HG03354 (cell line): ENCODE results near the gene TEX55.
"Not testable (repeated sequence)": the region's sequence is repeated elsewhere in the genome, so short reads cannot be mapped to it uniquely, and the experiment has no call there.

Experiments
- ATAC-seq: cut with Tn5 transposase; IDR thresholded peaks from one replicate; pipeline ENCODE4 v1.9.1; 2021; ENCODE audit warnings: mild to moderate bottlenecking; ENCODE audit not compliant: unreplicated experiment, poor library complexity, severe bottlenecking

The TEX55 gene

GRCh38 chr3:119157971-119158370 is 12.0 kb downstream of the TEX55 start:
- no peak for ATAC-seq

GRCh38 chr3:119160361-119160760 is 14.4 kb downstream of the TEX55 start:
- no peak for ATAC-seq

DNA sequence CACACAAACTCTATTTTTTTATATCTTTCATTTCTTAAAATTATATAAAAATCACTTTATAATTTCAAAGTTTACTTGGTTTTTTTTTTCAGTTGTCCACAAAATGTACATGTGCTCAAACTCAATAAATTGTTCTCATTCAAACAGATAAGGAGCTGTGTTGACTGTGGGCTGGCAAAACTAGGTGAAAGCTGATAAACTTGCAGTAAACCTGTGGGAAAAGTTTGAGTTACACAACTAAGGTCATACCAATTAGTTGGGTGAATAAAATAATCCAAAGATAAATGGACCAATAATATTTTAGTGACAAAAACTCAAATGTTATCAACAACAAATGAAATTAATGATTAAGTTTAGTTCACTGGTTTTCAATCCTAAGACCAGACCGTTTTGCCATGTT is 14.8 kb downstream of the TEX55 start:
- ATAC-seq, result no peak

GRCh38 chr3:119161240-119161639 is 15.3 kb downstream of the TEX55 start:
- ATAC-seq, result no peak

DNA sequence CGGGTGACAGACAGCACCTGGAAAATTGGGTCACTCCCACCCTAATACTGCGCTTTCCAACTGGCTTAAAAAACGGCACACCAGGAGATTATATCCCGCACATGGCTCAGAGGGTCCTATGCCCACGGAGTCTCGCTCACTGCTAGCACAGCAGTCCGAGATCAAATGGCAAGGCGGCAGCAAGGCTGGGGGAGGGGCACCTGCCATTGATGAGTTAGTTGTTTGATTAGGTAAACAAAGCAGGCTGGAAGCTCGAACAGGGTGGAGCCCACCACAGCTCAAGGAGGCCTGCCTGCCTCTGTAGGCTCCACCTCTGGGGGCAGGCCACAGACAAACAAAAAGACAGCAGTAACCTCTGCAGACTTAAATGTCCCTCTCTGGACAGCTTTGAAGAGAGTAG is 18.8 kb downstream of the TEX55 start:
- ATAC-seq, result not testable (repeated sequence)

- ATAC-seq, result no peak
Observed at GRCh38 chr3:119170821-119171220, 24.9 kb downstream of the TEX55 start.

DNA sequence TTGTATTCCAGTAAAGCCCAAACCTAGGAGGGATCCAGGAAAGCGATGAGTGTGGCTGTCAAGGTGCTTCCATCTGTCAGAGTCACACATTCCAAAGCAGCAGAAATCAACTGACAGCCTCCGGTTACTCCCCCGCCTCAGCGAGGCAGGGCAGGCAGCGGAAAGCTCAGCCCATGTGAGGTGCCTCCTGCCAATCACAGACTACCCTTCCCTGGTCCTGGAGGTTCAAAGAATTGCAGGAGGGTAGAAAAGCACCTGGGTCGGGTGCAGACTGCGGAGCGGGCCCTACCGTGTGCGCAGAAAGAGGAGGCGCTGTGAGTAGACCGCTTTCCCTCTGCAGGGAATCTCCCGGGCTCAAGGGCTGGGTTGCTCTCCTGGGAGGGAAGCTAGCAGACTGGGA is 27.4 kb downstream of the TEX55 start, which contains the start of gene UPK1B:
TSS of gene UPK1B (plus strand) at position 274 of the 400 bp plus-strand sequence. CDS start 13,144 bp downstream, outside the sequence.
- no peak for ATAC-seq

DNA sequence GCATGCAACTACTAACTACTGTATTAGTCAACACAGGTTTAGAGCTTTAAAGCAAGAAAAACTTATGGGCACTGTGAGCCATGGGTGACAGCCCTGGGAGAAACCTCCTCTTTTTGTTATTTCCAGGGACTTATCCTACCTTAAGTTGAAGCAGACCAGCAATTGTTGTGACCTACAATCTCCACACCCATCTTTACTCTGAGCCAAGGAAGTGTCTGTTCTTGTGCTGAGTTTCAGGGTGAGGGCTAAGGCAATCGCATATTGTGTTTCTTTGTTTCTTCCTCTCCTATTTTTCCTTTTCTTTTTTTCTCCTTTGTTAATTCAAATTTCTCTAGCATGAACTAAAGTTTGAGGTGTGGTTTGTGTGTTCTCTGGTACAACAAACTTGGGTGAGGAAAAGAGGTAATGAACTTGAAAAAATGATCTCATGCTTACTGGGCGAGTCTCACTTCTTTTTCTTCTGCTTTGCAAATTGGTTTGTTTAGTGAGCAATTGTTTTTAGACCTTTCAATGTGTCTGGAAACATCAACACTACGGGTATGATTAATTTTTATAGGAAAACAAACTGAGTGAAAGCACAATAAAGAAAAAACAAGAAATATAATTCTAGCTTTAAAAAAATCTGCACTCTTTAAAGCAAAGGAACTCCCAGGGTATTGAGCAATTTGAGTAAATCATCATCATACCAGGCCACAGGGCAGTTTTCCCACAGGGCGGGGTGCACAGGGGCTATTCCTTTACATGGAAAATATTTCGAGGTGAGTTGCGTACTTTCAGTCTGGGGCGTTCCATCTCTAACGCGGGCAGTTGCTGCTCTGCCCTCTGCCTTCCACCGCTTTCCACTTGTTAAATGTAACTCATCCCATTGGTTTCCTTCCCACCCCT is 30.1 kb downstream of the TEX55 start:
- ATAC-seq, result no peak

DNA sequence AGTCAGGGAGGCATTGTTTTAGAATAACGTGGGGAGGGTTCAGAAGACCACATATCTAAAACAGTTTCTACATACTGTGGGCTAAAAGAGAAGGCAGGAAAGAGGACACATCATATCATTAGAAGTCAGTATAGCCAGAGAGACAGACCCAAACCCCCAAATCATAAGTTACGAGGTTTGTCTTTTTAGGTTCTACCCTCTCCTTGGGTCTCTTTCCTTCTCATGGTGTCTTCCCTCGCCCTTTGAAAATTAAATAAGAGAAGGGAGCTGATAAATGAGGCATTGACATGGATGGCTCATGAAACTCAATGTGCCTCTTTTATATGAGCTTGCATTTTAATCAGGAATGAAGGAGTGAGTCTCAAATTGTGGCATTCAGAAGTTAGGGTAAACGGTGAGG is 30.8 kb downstream of the TEX55 start:
- no peak for ATAC-seq

GRCh38 chr3:119177321-119177720 is 31.4 kb downstream of the TEX55 start:
- ATAC-seq, result no peak

DNA sequence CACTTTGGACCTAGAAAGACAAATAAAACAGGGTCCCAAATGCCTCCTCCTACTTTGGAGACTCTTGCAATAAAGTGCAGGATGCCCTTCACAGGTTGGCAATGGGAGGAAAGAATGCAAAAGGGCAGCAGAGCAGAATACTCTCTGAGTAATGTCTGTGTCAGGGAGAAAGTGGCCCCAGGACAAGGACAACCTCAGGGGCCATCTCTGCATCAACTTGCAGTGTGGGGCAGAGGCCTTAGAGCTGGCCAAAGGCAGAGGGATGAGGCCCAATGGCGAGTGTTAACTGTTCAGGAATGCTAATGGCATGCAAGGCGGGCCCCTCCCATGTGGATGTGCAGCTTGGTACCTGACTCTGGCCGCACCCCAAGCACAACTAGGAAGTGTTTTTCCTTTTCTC is 35.8 kb downstream of the TEX55 start:
- no peak for ATAC-seq

- ATAC-seq, result no peak
Observed at GRCh38 chr3:119184111-119184510, 38.1 kb downstream of the TEX55 start.

DNA sequence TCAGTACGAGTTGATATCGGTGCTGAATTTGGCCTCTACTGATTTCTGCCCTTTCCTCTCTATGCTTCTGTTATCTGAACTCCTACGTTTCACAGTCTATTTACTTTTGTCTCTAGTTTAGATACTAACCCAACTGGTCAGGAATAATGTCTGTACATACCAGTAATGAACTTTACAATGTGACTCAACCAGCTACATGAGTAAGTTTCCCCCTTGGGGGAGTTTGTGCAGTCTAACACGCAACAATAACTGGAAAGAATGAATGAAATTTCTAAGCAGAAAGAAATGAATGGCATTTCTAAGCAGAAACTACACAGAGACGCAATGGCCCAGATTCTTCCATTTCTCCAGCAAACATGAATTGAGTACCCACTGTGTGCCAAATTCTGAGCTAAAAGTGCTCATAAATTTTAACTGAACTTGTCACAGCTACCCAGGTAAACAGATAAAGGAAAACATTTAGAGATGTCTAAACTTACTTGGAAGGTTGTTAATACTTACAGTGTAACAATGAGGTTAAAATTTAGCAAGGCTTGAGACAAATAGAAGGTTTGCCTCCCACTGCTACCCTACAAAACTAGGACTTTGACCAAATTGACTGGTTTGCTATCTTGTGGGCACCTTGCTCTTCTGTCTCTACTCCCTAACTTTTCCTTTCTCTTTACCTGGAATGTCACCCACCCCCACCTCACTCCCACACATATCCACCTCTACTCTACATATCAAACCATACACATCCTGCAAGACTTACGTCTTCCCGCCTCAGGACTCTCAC is 39.0 kb downstream of the TEX55 start:
- no peak for ATAC-seq

DNA sequence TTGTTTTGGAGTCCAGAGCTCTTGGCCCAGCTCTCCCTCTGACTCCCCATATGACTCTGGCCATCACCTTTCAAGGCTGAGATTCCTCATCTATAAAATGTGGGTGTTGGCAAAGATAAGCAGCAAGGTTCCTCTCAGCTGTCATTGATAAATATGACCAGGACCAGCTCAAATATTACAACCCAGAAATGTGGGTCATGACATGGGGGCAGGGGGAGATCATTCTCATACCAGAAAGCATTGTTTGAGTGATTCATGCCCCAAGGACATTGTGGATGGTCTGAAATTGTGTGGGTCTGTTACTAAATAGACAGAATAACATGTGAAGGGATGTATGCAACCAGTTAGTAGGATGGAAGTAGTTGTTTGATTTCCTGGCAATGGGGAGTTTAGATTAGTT is 41.3 kb downstream of the TEX55 start:
- no peak for ATAC-seq

DNA sequence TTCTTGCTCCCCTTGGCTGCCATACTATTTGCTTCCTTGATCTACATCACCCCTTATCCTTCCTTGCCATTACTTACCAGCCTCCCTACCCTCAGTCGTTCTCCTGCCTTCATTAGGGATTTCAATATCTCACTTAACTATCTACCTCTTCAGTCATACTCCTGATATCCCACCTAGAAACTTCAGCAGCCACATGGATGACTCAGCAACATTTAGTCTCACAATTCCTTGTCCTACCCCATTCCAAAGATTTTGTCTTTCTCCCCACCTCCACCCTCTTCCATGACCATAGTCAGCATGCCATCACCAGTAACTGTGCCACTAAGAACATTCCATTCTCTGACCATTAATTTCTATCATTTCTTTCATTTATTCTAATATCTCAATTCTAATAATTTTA is 45.8 kb downstream of the TEX55 start:
- ATAC-seq, result no peak

DNA sequence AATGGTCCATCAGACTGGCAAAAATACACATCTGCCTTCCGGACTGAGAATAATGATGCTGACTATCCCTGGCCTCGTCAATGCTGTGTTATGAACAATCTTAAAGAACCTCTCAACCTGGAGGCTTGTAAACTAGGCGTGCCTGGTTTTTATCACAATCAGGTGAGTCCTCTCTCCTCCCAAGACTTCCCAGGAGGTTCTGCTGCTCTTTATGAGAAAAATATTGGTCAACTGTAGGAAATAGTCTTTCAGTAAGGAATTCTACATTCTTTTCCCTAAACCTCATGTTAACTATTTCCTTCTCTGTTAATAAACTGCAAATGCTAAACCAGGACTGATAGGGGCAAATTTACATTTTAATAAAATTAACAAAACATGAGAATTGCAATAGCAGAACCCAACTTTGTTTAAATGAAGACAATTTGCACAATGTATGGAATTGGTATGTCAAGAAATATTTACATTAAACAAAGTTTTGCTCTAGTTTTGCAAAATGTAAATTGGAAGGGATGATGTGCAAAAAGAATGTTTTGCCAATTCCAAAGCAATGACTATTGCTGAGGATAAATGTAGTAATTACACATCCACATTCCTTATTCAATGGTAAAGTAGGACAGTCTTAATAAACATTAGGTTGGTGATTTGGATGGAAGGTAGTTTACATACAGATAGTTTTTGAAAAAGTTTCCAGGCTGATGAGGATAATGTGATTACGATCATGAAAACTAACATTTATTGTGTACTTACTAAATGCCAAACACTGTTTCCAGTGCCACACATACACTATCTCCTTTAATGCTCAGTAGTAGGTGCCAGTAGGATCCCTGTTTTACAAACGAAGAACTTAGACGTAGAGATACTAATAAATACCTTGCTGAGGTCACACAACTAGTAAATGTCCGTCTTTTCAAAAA is 48.5 kb downstream of the TEX55 start:
- no peak for ATAC-seq

DNA sequence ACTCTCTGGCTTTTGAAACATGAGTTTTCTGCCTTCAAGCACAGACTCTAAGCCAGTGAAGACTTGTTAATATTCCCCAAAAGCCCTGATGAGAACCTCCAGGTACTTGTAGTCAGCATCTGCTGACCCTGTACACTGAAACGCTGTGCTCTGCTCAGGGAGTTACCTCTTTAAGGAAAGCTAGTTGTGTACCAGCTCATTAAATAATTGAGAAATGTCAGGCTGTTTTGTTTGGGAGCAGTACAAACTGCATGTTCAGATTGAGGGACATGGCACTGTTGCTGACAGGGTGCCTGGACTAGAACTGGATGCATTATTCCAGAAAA is 49.1 kb downstream of the TEX55 start:
- ATAC-seq, result no peak

- no peak for ATAC-seq
Observed at GRCh38 chr3:119195911-119196310, 49.9 kb downstream of the TEX55 start.
